Colonic mucosa (tissue), 4 donors: ENCODE data around the gene PACSIN2. TPM values are rescaled to one million over a fixed set of nuclear protein-coding genes. Genes with fewer than 3 reads are reported as not detected.

Experiments
- DNase-seq: peaks from one replicate; pipeline ENCODE4 v3.0.0-alpha.2; 2020
- H3K27ac ChIP-seq: fragments of 200-600 bp; one replicate; pipeline ENCODE4 v1.8.0; 2021
- H3K27me3 ChIP-seq: fragments of 200-600 bp; one replicate; pipeline ENCODE4 v1.8.0; 2021
- H3K36me3 ChIP-seq: fragments of 200-600 bp; one replicate; pipeline ENCODE4 v1.8.0; 2021
- H3K4me1 ChIP-seq: fragments of 200-600 bp; one replicate; pipeline ENCODE4 v1.8.0; 2021; ENCODE audit warnings: mild to moderate bottlenecking
- H3K4me3 ChIP-seq: fragments of 200-600 bp; one replicate; pipeline ENCODE4 v1.8.0; 2021
- H3K9ac ChIP-seq, 2 donors: one replicate each; pipeline ENCODE4 v1.7.0; 2013; ENCODE audit warnings: control low read depth in 2 of 2, low read depth in 2 of 2, low read length in 2 of 2
- H3K9me3 ChIP-seq: fragments of 200-600 bp; one replicate; pipeline ENCODE4 v1.8.0; 2021
- intact Hi-C: fragments of 100-400 bp; cut with DNase I; formaldehyde crosslinking; loops from one replicate; pipeline ENCODE4 v1.14.1; 2022
- total RNA-seq, 2 donors: library from RNA; stranded (reverse); fragmentation: NEBNext Ultra II Directional in 1 of 2; extraction: Animal tissue kit (Norgen Biotek cat#: 25700) in 1 of 2; gene quantifications; one replicate each; pipeline ENCODE4 v1.2.1, GENCODE V29; 2021
- TF ChIP-seq, protein P1 (sequence below): fragments of 200-600 bp; IDR thresholded peaks from one replicate; pipeline ENCODE4 v1.8.0; 2022; ENCODE audit warnings: antibody characterized with exemption, mild to moderate bottlenecking
- donor health status: healthy.
- donor health status: DM: no; HTN: no; CAD: no.
- donor health status: DM: no; HTN: no; CAD: no.

Gene PACSIN2
- total RNA-seq, 2 donors from 2014 or later: 143 to 160 TPM

DNA sequence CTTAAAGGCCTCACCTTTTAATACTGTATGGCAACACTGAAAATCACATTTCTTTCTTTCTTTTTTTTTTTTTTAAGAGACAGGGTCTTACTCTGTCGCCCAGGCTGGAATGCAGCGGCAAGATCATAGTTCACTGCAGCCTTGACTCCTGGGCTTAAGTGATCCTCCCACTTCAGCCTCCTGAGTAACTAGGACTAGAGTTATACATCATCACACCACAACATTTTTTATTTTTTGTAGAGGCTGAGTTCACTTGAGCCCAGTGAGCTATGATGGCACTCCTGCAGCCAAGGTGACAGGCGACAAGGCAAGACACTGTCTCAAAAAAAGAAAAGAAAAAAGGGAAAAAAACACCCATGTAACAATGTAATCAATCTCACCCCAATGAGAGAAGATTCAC, 167.8 kb downstream of the PACSIN2 start:
- peaks cover 4% of the 10 kb centered on the region for H3K4me1 ChIP-seq
- no peak overlapping the region for H3K27ac ChIP-seq
- TF ChIP-seq, protein P1, sequence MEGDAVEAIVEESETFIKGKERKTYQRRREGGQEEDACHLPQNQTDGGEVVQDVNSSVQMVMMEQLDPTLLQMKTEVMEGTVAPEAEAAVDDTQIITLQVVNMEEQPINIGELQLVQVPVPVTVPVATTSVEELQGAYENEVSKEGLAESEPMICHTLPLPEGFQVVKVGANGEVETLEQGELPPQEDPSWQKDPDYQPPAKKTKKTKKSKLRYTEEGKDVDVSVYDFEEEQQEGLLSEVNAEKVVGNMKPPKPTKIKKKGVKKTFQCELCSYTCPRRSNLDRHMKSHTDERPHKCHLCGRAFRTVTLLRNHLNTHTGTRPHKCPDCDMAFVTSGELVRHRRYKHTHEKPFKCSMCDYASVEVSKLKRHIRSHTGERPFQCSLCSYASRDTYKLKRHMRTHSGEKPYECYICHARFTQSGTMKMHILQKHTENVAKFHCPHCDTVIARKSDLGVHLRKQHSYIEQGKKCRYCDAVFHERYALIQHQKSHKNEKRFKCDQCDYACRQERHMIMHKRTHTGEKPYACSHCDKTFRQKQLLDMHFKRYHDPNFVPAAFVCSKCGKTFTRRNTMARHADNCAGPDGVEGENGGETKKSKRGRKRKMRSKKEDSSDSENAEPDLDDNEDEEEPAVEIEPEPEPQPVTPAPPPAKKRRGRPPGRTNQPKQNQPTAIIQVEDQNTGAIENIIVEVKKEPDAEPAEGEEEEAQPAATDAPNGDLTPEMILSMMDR: no peak
- intact Hi-C loops: no loop called here
- no peaks in the 10 kb centered on the region for H3K36me3 ChIP-seq
- H3K27me3 ChIP-seq: no peaks in the 10 kb centered on the region
- no peaks in the 10 kb centered on the region for H3K9me3 ChIP-seq
- H3K4me3 ChIP-seq: no peak overlapping the region
- no peak overlapping the region for H3K9ac ChIP-seq
- DNase-seq: no peak

DNA sequence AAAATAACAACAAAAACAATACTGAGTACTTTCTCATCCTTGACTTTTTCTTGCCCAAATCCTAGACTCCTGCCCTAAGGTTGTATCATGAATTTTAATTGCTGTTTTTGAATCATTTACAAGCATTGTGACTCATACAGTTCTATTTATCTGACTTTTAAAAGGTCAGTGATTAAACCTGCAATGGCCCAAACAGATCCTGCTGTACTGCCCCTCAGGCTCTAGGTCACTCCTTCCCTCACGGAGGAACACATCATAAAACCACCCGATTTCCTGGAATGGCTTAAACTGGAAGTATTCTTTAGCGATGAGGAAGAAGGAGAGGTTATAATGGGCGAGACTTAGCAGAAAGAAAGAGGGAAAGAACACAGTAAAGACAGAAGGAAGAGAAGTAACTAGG, 170.2 kb downstream of the PACSIN2 start:
- H3K9ac ChIP-seq: peak overlapping the region in 1 of 2 donors; percentile 4
- peak; percentile 46 for DNase-seq
- H3K4me3 ChIP-seq: no peak overlapping the region
- H3K4me1 ChIP-seq: peaks cover 4% of the 10 kb centered on the region
- H3K27me3 ChIP-seq: no peaks in the 10 kb centered on the region
- intact Hi-C loops: no loop called here
- no peaks in the 10 kb centered on the region for H3K36me3 ChIP-seq
- H3K9me3 ChIP-seq: no peaks in the 10 kb centered on the region
- peak overlapping the region; percentile 72 for H3K27ac ChIP-seq
- TF ChIP-seq, protein P1: no peak

DNA sequence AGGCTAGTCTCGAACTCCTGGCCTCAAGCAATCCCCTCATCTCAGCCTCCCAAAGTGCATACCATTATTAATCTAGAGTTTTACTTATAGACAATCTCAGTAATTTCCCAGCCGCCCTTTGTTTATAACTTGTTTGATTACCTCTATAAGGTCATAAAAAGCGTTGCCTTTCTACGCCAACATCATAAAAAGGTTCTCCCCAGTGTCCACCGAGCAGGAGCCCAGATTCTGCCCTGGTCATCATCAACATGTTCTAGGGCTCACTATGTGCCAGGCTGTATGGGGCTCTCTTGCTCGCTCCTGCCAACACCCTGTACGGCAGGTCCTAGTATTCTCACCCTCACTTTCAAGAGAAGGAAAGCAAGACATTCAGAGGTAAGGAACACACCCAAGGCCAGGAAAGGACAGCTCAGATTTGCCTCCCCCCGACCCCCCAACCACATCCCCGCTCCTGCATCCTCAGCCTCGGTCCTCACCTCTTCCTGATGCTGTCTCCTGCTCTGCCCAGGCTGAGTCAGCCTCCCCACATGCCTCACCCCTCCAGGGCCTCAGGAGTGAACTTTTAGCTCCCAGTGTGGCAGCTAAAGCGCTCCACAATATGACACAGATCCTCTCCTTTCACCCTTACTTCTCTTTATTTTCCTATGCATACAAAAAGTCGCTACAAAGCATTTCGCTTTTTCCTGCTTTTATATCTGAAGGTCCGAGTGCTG, 172.1 kb downstream of the PACSIN2 start:
- intact Hi-C loops: no loop called here
- Histone ChIP-seq H3K9ac (no peak overlapping the region), H3K27me3 (no peaks in the 10 kb centered on the region), H3K27ac (no peak overlapping the region), H3K4me3 (no peak overlapping the region), H3K36me3 (no peaks in the 10 kb centered on the region), H3K4me1 (peaks cover 4% of the 10 kb centered on the region), H3K9me3 (no peaks in the 10 kb centered on the region)
- DNase-seq: no peak
- TF ChIP-seq, protein P1: no peak

DNA sequence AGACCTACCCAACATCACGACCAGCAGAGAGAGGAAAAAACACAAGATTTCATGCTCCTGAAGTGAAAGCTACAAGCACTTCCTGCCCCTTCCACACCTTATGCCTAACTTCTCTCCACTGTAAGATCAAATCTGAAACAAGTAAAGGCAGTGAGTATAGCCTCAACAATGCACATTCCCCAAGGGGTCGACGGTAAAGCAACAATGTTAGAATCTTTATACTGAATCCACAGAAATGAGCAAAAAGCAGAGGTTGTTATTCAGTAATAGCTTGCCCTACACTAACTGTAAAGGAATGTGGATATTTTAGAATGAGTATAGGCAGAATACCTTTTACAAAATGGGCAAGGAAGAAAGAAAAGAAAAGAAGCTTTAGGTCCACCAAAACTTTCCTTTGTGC, 173.5 kb downstream of the PACSIN2 start:
- Histone ChIP-seq H3K36me3 (no peaks in the 10 kb centered on the region), H3K9ac (no peak overlapping the region), H3K4me1 (peaks cover 4% of the 10 kb centered on the region), H3K27ac (no peak overlapping the region), H3K4me3 (no peak overlapping the region), H3K9me3 (no peaks in the 10 kb centered on the region), H3K27me3 (no peaks in the 10 kb centered on the region)
- TF ChIP-seq, protein P1: no peak
- intact Hi-C loops: no loop called here
- no peak for DNase-seq

DNA sequence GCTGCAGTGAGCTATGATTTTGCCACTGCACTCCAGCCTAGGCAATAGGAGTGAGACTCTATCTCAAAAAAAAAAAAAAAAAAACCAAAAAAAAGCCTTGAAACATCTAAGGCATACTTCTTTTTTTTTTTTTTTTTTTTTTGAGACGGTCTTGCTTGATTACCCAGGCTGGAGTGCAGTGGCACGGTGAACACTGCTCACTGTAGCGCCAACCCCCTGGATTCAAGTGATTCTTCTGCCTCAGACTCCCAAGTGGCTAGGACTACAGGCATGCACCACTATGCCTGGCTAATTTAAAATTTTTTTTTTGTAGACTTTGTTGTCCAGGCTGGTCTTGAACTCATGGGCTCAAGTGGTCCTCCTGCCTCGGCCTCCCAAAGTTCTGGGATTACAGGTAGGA, 177.4 kb downstream of the PACSIN2 start:
- no peak overlapping the region for H3K4me3 ChIP-seq

More for the DNA sequence above, 177.4 kb downstream of the PACSIN2 start:
- H3K36me3 ChIP-seq: no peaks in the 10 kb centered on the region
- peaks cover 3% of the 10 kb centered on the region for H3K4me1 ChIP-seq
- TF ChIP-seq, protein P1: no peak
- no peak for DNase-seq
- no peak overlapping the region for H3K27ac ChIP-seq
- H3K9me3 ChIP-seq: no peaks in the 10 kb centered on the region
- intact Hi-C loops: no loop called here
- H3K27me3 ChIP-seq: no peaks in the 10 kb centered on the region
- no peak overlapping the region for H3K9ac ChIP-seq
